Activated naive CD4-positive, alpha-beta T cell treated with anti-CD3 and anti-CD28 coated beads, Interleukin-2, amount 50 U/mL, for 24 hours (primary cell): ENCODE data around the gene TLK1.
"Not testable (repeated sequence)": the region's sequence is repeated elsewhere in the genome, so short reads cannot be mapped to it uniquely, and the experiment has no call there.

Experiments
- H3K27ac Mint-ChIP-seq: one replicate; pipeline ENCODE4 v1.8.0; 2021; ENCODE audit warnings: mild to moderate bottlenecking, mixed read lengths
- H3K27me3 Mint-ChIP-seq: one replicate; pipeline ENCODE4 v1.8.0; 2021; ENCODE audit warnings: mixed read lengths
- H3K36me3 Mint-ChIP-seq: one replicate; pipeline ENCODE4 v1.8.0; 2021; ENCODE audit warnings: mixed read lengths
- H3K4me1 Mint-ChIP-seq: one replicate; pipeline ENCODE4 v1.8.0; 2021; ENCODE audit warnings: mixed read lengths
- H3K4me3 Mint-ChIP-seq: one replicate; pipeline ENCODE4 v1.8.0; 2021; ENCODE audit warnings: mild to moderate bottlenecking, mixed read lengths
- H3K9me3 Mint-ChIP-seq: one replicate; pipeline ENCODE4 v1.8.0; 2021; ENCODE audit warnings: mixed read lengths

Gene TLK1

GRCh38 chr2:171086352-171087290 is 74.1 kb downstream of the TLK1 start:
- H3K27me3 Mint-ChIP-seq: no peaks in the 10 kb centered on the region
- peaks cover 12% of the 10 kb centered on the region for H3K36me3 Mint-ChIP-seq
- H3K4me3 Mint-ChIP-seq: peak overlapping the region; percentile 87
- peak overlapping the region; percentile 98 for H3K27ac Mint-ChIP-seq
- no peaks in the 10 kb centered on the region for H3K9me3 Mint-ChIP-seq
- H3K4me1 Mint-ChIP-seq: peaks cover 79% of the 10 kb centered on the region

GRCh38 chr2:171084128-171084527 is 76.6 kb downstream of the TLK1 start:
- H3K9me3 Mint-ChIP-seq: no peaks in the 10 kb centered on the region
- H3K4me1 Mint-ChIP-seq: peaks cover 86% of the 10 kb centered on the region
- peak overlapping the region; percentile 98 for H3K27ac Mint-ChIP-seq
- peaks cover 7% of the 10 kb centered on the region for H3K36me3 Mint-ChIP-seq
- no peaks in the 10 kb centered on the region for H3K27me3 Mint-ChIP-seq
- H3K4me3 Mint-ChIP-seq: peak overlapping the region; percentile 77

DNA sequence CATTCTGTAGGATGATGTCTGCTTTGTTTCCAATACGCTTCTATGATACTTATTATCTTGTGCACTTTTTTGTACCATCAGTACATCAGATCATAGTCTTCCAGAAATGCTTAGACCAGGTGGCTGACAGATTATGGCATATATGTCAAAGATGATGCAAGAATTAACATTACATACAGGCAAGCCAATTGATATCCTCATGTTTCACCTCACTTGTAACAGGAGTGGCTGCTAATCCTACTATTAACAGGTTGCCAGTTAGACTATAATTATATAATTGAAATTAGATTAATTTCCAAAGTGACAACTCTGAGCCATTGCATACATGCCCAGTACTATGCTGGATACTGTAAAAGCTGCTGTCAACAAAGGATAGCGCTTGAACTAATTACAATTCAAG is 77.2 kb downstream of the TLK1 start:
- Mint-ChIP-seq H3K27me3 (no peaks in the 10 kb centered on the region), H3K4me1 (peaks cover 86% of the 10 kb centered on the region), H3K36me3 (peaks cover 8% of the 10 kb centered on the region), H3K9me3 (no peaks in the 10 kb centered on the region), H3K4me3 (peak overlapping the region; percentile 77), H3K27ac (peak overlapping the region; percentile 98)

GRCh38 chr2:171081649-171082111 is 79.0 kb downstream of the TLK1 start:
- Mint-ChIP-seq H3K36me3 (peaks cover 12% of the 10 kb centered on the region), H3K4me3 (peak overlapping the region; percentile 40), H3K9me3 (peaks cover 5% of the 10 kb centered on the region), H3K27me3 (no peaks in the 10 kb centered on the region), H3K27ac (peak overlapping the region; percentile 92), H3K4me1 (peaks cover 83% of the 10 kb centered on the region)

DNA sequence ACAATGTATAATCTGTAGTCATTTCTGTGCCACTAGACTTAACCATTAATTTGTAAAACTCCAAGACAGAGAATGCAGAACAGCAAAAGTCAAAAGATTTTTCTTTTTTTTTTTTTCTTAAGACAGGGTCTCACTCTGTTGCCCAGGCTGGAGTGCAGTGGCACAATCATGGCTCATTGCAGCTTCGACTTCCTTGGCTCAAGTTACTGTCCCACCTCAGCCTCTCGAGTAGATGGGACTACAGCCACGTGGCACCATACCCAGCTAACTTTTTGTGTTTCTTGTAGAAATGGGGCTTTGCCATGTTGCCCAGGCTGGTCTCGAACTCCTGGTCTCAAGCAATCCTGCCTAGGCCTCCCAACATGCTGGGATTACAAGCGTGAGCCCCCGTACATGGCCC is 80.1 kb downstream of the TLK1 start:
- H3K36me3 Mint-ChIP-seq: peaks cover 17% of the 10 kb centered on the region
- H3K27ac Mint-ChIP-seq: peak overlapping the region; percentile 66
- no peak overlapping the region for H3K4me3 Mint-ChIP-seq
- H3K27me3 Mint-ChIP-seq: no peaks in the 10 kb centered on the region
- H3K4me1 Mint-ChIP-seq: peaks cover 82% of the 10 kb centered on the region
- peaks cover 5% of the 10 kb centered on the region for H3K9me3 Mint-ChIP-seq

DNA sequence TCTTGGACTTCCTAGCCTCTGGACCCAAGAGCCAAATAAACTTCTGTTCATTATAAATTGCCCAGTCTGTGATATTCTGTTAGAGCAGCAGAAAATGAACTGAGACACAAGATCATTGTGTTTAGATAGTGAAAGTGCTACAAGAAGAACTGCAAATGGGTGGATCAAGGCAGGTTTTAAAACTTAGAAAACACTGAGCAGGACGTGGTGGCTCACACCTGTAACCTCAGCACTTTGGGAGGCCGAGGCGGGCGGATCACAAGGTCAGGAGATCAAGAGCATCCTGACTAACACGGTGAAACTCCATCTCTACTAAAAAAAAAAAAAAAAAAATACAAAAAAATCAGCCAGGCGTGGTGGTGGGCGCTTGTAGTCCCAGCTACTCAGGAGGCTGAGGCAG is 84.3 kb downstream of the TLK1 start:
- Mint-ChIP-seq H3K4me1 (peaks cover 65% of the 10 kb centered on the region), H3K36me3 (peaks cover 27% of the 10 kb centered on the region), H3K27ac (peak overlapping the region; percentile 31)
- H3K4me3 Mint-ChIP-seq, H3K27me3 Mint-ChIP-seq, H3K9me3 Mint-ChIP-seq: not testable (repeated sequence)

DNA sequence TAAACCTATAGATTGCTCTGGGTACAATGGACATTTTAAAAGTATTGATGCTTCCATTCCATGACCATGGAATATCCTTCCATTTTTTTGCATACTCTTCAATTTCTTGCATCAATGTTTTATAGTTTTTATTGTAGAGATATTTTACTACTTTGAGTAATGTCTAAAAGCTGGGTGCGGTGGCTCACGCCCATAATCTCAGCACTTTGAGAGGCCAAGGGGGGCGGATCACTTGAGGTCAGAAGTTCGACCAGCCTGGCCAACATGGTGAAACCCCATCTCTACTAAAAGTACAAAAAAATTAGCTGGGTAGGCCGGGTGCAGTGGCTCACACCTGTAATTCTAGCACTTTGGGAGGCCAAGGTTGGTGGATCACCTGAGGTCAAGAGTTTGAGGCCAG is 88.5 kb downstream of the TLK1 start:
- Mint-ChIP-seq H3K27ac (no peak overlapping the region), H3K27me3 (no peaks in the 10 kb centered on the region), H3K9me3 (peaks cover 3% of the 10 kb centered on the region), H3K36me3 (peaks cover 33% of the 10 kb centered on the region), H3K4me1 (peaks cover 51% of the 10 kb centered on the region), H3K4me3 (no peak overlapping the region)

DNA sequence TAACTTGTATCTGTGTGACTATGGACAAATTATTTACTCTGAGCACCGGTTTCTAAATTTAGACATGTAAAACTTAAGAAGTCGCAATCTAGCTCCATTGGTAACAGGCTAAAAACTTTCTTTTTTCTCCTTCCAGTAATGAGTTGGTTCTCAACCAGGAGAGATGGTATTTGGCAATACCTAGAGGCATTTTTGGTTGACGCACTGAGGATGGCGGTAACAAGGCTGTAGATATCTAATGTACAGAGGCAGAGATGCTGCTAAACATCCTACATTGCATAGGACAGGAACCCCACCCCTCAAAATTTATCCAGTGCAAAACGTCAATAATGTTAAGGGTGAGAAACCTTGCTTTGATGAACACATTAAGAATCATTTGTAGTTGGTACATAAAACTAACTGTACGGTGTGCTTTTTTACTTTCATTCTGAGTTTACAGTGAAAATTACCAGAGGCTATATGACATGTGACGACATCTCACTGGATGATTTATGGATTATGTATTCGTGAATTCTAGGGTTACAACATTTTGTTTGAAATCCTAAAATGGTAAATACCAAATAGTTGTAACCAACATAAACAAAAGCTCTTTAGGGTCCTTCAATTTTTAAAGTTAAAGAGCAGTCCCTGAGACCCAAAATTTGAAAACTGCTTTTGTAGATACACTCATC is 91.3 kb downstream of the TLK1 start:
- peaks cover 21% of the 10 kb centered on the region for H3K36me3 Mint-ChIP-seq
- no peaks in the 10 kb centered on the region for H3K9me3 Mint-ChIP-seq
- H3K4me3 Mint-ChIP-seq: no peak overlapping the region
- no peaks in the 10 kb centered on the region for H3K27me3 Mint-ChIP-seq
- no peak overlapping the region for H3K27ac Mint-ChIP-seq
- H3K4me1 Mint-ChIP-seq: peaks cover 40% of the 10 kb centered on the region

DNA sequence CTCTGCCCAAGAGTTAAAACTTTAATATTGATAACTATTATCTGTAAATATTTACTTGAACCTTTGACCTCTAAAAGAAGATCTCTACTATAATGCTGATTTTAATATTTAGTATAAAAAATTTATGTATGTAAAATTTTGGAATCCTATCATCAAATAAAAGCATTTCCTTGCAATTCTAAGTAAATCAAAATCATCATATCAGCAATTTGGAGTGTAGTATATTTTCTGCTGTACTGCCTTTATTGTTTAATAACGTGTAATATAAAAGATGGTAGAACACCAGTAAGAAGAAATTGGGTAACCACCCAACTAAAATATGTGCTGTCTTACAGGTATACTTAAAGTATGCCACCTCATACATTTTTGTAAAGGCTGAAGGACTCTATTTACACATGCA is 94.6 kb downstream of the TLK1 start:
- no peaks in the 10 kb centered on the region for H3K27me3 Mint-ChIP-seq

GRCh38 chr2:171057575-171057974 is 103.1 kb downstream of the TLK1 start:
- H3K36me3 Mint-ChIP-seq: peaks cover 30% of the 10 kb centered on the region

More for the DNA sequence above, 94.6 kb downstream of the TLK1 start:
- Mint-ChIP-seq H3K4me3 (no peak overlapping the region), H3K27ac (no peak overlapping the region), H3K9me3 (no peaks in the 10 kb centered on the region), H3K36me3 (peaks cover 15% of the 10 kb centered on the region), H3K4me1 (peaks cover 39% of the 10 kb centered on the region)

DNA sequence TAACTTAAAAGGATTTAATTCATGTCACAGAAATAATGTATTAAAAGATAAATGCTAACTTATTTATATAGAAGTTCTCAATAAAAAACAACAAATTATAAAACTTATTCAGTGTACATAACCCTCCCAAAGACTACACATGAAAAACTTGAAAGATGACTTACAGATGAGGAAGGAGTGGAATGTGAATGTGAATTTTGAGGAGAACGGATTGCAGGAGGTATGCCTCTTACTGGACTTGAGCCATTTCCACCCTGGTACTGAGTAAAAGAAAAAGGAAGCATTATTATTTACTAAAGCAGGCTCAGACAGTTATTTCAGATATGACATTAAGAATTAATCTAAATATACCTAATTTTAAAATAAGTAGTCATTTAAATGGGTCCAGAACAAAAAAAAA is 104.4 kb downstream of the TLK1 start:
- Mint-ChIP-seq H3K9me3 (no peaks in the 10 kb centered on the region), H3K36me3 (peaks cover 37% of the 10 kb centered on the region), H3K27ac (no peak overlapping the region), H3K27me3 (no peaks in the 10 kb centered on the region), H3K4me1 (peaks cover 21% of the 10 kb centered on the region), H3K4me3 (no peak overlapping the region)

More at GRCh38 chr2:171057575-171057974, 103.1 kb downstream of the TLK1 start:
- Mint-ChIP-seq H3K9me3 (no peaks in the 10 kb centered on the region), H3K27ac (no peak overlapping the region), H3K4me1 (peaks cover 25% of the 10 kb centered on the region), H3K4me3 (no peak overlapping the region), H3K27me3 (no peaks in the 10 kb centered on the region)

DNA sequence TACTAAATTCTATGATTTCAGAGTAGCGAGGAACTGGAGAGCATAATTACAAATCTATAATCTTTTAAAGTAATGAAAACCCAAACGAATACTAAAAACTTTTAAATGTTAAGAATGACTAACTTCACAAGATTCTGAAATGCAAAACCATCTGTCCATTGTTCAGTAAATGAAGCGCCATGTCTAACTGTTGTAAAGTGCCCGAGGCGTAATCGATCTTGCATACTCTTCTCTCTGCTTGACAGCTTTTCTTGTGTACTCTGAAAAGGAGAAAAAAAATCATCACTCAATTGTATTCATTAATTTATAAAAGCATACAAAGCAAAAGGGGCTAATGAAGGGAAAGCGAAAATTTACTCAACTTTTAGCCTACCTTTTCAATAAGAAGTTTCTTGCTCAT is 111.0 kb downstream of the TLK1 start:
- Mint-ChIP-seq H3K9me3 (peaks cover 4% of the 10 kb centered on the region), H3K4me1 (peaks cover 4% of the 10 kb centered on the region), H3K36me3 (peaks cover 48% of the 10 kb centered on the region), H3K27ac (no peak overlapping the region), H3K27me3 (no peaks in the 10 kb centered on the region), H3K4me3 (no peak overlapping the region)

DNA sequence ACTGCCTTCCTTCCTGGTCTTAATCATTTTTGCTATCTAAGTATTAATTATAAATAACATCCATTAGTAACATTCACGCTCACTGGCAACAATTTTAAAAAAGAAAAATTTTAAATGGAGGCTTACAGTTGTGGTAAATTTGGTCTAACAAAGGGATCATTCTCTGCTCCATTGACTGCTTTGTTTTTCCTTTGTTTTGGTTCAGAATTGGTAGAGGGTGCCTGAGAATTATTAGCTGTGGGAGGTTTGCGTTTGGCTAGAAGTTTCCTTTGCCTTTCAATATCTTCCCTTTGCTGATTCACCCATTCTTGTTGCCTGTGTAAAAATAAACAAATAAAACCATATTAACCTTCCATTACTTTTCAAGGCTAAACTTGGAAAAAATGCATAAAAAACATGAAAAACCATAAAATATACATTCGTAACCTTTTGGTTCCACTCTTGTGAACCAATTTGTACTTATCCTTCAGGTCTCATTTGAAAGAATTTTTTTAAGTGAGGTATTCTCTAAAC is 114.6 kb downstream of the TLK1 start:
- H3K4me1 Mint-ChIP-seq: peaks cover 37% of the 10 kb centered on the region

DNA sequence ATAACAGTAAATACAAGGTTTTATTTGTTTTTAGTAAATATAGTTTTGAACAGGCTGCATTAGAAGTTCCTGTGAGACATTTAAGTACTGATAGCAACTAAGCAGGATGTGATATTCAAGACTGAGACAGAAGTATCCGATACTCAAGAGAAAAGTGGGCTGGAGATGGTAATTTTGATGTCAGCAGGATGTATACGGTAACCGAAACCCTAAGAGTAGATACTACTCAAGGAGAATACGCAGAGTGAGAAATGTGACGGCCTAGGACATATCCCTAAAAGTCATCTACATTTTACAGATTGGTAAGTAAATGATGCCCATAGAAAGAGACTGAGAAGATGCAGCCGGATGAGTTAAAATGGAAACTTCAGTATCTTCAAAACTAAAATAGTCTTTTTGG is 116.3 kb downstream of the TLK1 start:
- no peaks in the 10 kb centered on the region for H3K27me3 Mint-ChIP-seq

More for the DNA sequence above, 114.6 kb downstream of the TLK1 start:
- Mint-ChIP-seq H3K27me3 (no peaks in the 10 kb centered on the region), H3K36me3 (peaks cover 49% of the 10 kb centered on the region), H3K9me3 (peaks cover 5% of the 10 kb centered on the region), H3K27ac (no peak overlapping the region), H3K4me3 (no peak overlapping the region)

DNA sequence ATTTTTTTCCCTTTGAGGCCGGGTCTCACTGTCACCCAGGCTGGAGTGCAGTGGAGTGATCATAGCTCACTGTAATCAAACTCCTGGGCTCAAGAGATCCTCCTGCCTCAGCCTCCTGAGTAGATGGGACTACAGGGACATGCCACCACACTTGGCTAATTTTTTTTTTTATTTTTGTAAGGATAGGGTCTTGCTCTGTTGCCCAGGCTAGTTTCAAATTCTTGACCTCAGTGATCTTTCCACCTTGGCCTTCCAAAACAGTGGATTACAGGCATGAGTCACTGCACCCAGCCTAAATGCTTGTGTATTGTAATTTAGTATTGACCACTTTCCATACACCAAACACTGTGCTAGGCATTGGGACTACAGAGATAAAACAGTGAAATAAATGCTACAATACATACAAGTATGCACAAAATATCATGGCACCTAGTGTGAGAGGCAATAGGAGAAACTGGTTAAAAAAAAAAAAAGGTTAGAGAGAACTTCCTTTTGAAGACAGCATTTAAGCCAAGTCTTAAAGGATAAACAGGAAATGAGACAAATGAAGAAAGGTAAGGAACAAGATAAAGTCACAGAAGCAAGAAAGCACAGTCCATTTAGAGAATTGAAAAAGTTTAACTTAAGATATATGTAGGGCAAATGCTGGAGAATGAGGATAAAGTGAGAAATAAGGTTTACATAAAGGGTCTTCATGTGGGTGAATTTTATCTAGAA is 118.3 kb downstream of the TLK1 start:
- Mint-ChIP-seq H3K27me3 (no peaks in the 10 kb centered on the region), H3K4me3 (peak overlapping the region; percentile 2), H3K27ac (peak overlapping the region; percentile 91), H3K9me3 (peaks cover 5% of the 10 kb centered on the region), H3K36me3 (peaks cover 52% of the 10 kb centered on the region), H3K4me1 (peaks cover 51% of the 10 kb centered on the region)

More for the DNA sequence above, 116.3 kb downstream of the TLK1 start:
- Mint-ChIP-seq H3K4me1 (peaks cover 45% of the 10 kb centered on the region), H3K36me3 (peaks cover 46% of the 10 kb centered on the region), H3K9me3 (peaks cover 5% of the 10 kb centered on the region), H3K4me3 (no peak overlapping the region), H3K27ac (peak overlapping the region; percentile 79)
